K562 (cell line): ENCODE measurements around the gene NHSL2. TPM values are rescaled to one million over a fixed set of nuclear protein-coding genes. Genes with fewer than 3 reads are reported as not detected.

Source experiments
- PTBP1 ChIP-seq: fragments of 200-400 bp; formaldehyde crosslinking; IDR thresholded peaks from 2 replicates; pipeline ENCODE4 v1.6.1; 2017; ENCODE audit warnings: low read depth, low read length
- PTTG1 ChIP-seq: fragments of 450-650 bp; IDR thresholded peaks from 2 replicates; pipeline ENCODE4 v1.6.1; 2016; ENCODE audit warnings: low read depth, mild to moderate bottlenecking, missing genetic modification characterization, missing compliant biosample characterization
- RBM17 ChIP-seq: fragments of 200-400 bp; formaldehyde crosslinking; IDR thresholded peaks from 2 replicates; pipeline ENCODE4 v1.6.1; 2017; ENCODE audit warnings: low read depth, mild to moderate bottlenecking, low read length, borderline replicate concordance
- YY1 ChIP-seq, 3 experiments: IDR thresholded peaks; 2 replicates each; pipeline ENCODE4 v1.6.1; 2011; ENCODE audit warnings: low read length in 2 of 3, mild to moderate bottlenecking in 2 of 3, moderate library complexity in 2 of 3, borderline replicate concordance in 1 of 3, control low read depth in 1 of 3, low read depth in 1 of 3; ENCODE audit not compliant: insufficient read depth in 3 of 3, insufficient replicate concordance in 2 of 3, control insufficient read depth in 1 of 3, insufficient read length in 1 of 3; ENCODE audit errors: extremely low read depth in 1 of 3
- ZFX ChIP-seq: sonication (generic); formaldehyde crosslinking; IDR thresholded peaks from 2 replicates; pipeline ENCODE4 v1.8.0; 2022; ENCODE audit warnings: mild to moderate bottlenecking, missing genetic modification reagents, moderate library complexity
- ZNF121 ChIP-seq: sonication (generic); formaldehyde crosslinking; conservative IDR thresholded peaks from 2 replicates; pipeline ENCODE4 v1.8.0; 2022; ENCODE audit warnings: missing genetic modification reagents
- ZSCAN29 ChIP-seq: fragments of 450-650 bp; IDR thresholded peaks from 2 replicates; pipeline ENCODE4 v1.6.1; 2017
- polyA plus RNA-seq, 8 experiments: library from polyadenylated mRNA; depleted of rRNA in 4 of 8; stranded (reverse) in 5 of 8; unstranded in 3 of 8; fragments of >200 nt; fragmentation: Nextera tagmentation in 2 of 8; fragmentation: Illumina TruSeq in 1 of 8; extraction: Ambion mirVana in 2 of 8; extraction: Trizol in 1 of 8; gene quantifications; 2 replicates each; pipeline versions ENCODE4 v1.2.1 to v1.2.3, GENCODE V29; 2011 to 2014; ENCODE audit warnings: inconsistent platforms in 1 of 8, missing spikeins in 1 of 8
- total RNA-seq, 7 experiments: library from RNA; depleted of rRNA in 6 of 7; stranded (reverse); fragments of >200 nt in 6 of 7; fragmentation: Illumina TruSeq in 2 of 7; extraction: Trizol in 2 of 7; gene quantifications; 2 replicates each; pipeline versions ENCODE4 v1.2.1 to v1.2.3, GENCODE V29; 2011 to 2021; ENCODE audit warnings: low replicate concordance in 1 of 7
- TF ChIP-seq, protein P1 (sequence below): fragments of 250-450 bp; sonication (Bioruptor Pico); IDR thresholded peaks from 2 replicates; pipeline ENCODE4 v1.4.0; 2020; ENCODE audit warnings: mild to moderate bottlenecking, moderate library complexity
- TF ChIP-seq, protein P2 (sequence below): sonication (generic); formaldehyde crosslinking; IDR thresholded peaks from 2 replicates; pipeline ENCODE4 v1.8.1; 2023; ENCODE audit warnings: mild to moderate bottlenecking, missing genetic modification reagents
- TF ChIP-seq, protein P3 (sequence below), 2 experiments: fragments of 150-350 bp in 1 of 2; IDR thresholded peaks; 2 replicates each; pipeline ENCODE4 v1.6.1; 2012 to 2016; ENCODE audit warnings: low read depth in 2 of 2, low read length in 2 of 2, mild to moderate bottlenecking in 1 of 2, moderate library complexity in 1 of 2
- TF ChIP-seq, protein P4 (sequence below): sonication (generic); formaldehyde crosslinking; IDR thresholded peaks from 2 replicates; pipeline ENCODE4 v1.8.1; 2023; ENCODE audit warnings: missing genetic modification reagents, mild to moderate bottlenecking, borderline replicate concordance
- TF ChIP-seq, protein P5 (sequence below): IDR thresholded peaks from 2 replicates; pipeline ENCODE4 v1.6.1; 2011; ENCODE audit not compliant: insufficient read length; ENCODE audit errors: extremely low read depth

NHSL2 gene
- total and polyA plus RNA-seq, 9 of the 15 experiments (the other 6 are each of a cell fraction or from before 2014, with no cell fraction given) = 0.02 TPM; not detected in 8

DNA sequence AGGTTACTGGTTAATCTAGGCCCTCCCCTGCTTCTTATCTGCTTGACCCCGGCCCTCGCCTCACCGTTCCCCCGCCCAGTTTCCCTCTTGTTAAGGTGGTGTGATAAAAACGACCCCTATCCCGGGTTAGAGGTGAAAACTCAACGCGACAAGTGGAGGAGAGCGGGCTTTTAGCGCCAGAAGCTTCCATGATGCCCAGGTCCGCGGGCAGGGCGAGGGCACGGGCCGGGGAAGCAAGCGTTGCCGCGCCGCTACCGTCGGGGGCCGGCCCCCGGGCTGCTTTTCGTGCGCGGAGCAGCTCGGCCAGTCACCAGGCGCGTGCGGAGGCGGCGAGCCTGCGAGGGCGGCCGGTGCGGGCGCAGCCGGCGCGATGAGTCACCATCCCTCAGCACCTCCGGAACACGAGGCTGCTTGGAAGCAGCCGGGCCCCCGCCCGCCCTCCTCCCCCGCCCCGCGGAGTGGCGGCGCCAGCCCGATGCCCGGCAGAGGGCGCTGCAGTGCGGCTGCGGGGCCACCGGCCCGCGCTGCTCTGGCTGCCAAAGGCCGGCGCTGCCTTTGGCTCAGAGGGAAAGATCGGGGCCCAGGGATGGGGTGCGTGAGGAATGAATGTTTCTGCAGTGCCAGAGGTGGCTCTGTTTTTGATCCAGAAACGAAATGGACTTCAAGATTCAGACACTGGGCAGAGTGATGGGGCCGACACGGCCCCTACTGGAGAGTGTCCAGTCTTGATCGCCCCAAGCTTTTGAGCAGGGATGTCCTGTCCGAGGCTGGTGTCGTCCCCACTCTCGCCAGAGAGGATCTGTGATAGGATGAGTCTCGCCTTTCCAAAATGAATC lies 107.8 kb downstream of the NHSL2 start (continued):
- TF ChIP-seq, protein P1, sequence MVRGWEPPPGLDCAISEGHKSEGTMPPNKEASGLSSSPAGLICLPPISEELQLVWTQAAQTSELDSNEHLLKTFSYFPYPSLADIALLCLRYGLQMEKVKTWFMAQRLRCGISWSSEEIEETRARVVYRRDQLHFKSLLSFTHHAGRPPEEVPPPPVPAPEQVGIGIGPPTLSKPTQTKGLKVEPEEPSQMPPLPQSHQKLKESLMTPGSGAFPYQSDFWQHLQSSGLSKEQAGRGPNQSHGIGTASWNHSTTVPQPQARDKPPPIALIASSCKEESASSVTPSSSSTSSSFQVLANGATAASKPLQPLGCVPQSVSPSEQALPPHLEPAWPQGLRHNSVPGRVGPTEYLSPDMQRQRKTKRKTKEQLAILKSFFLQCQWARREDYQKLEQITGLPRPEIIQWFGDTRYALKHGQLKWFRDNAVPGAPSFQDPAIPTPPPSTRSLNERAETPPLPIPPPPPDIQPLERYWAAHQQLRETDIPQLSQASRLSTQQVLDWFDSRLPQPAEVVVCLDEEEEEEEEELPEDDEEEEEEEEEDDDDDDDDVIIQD (CRISPR knock-in tag) = no peak
- no peak for TF ChIP-seq PTTG1 (tag)
- peak; percentile 31; the same call in 1 of the 2 replicates for TF ChIP-seq ZFX (CRISPR knock-in tag)
- TF ChIP-seq, protein P2, sequence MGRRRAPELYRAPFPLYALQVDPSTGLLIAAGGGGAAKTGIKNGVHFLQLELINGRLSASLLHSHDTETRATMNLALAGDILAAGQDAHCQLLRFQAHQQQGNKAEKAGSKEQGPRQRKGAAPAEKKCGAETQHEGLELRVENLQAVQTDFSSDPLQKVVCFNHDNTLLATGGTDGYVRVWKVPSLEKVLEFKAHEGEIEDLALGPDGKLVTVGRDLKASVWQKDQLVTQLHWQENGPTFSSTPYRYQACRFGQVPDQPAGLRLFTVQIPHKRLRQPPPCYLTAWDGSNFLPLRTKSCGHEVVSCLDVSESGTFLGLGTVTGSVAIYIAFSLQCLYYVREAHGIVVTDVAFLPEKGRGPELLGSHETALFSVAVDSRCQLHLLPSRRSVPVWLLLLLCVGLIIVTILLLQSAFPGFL (CRISPR knock-in tag) = no peak
- TF ChIP-seq, protein P3, sequence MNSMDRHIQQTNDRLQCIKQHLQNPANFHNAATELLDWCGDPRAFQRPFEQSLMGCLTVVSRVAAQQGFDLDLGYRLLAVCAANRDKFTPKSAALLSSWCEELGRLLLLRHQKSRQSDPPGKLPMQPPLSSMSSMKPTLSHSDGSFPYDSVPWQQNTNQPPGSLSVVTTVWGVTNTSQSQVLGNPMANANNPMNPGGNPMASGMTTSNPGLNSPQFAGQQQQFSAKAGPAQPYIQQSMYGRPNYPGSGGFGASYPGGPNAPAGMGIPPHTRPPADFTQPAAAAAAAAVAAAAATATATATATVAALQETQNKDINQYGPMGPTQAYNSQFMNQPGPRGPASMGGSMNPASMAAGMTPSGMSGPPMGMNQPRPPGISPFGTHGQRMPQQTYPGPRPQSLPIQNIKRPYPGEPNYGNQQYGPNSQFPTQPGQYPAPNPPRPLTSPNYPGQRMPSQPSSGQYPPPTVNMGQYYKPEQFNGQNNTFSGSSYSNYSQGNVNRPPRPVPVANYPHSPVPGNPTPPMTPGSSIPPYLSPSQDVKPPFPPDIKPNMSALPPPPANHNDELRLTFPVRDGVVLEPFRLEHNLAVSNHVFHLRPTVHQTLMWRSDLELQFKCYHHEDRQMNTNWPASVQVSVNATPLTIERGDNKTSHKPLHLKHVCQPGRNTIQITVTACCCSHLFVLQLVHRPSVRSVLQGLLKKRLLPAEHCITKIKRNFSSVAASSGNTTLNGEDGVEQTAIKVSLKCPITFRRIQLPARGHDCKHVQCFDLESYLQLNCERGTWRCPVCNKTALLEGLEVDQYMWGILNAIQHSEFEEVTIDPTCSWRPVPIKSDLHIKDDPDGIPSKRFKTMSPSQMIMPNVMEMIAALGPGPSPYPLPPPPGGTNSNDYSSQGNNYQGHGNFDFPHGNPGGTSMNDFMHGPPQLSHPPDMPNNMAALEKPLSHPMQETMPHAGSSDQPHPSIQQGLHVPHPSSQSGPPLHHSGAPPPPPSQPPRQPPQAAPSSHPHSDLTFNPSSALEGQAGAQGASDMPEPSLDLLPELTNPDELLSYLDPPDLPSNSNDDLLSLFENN (IDR thresholded peaks at IDR 0.05; ENCODE audit: low read depth in 2 of 2, low read length in 2 of 2) = no peak
- TF ChIP-seq, protein P4, sequence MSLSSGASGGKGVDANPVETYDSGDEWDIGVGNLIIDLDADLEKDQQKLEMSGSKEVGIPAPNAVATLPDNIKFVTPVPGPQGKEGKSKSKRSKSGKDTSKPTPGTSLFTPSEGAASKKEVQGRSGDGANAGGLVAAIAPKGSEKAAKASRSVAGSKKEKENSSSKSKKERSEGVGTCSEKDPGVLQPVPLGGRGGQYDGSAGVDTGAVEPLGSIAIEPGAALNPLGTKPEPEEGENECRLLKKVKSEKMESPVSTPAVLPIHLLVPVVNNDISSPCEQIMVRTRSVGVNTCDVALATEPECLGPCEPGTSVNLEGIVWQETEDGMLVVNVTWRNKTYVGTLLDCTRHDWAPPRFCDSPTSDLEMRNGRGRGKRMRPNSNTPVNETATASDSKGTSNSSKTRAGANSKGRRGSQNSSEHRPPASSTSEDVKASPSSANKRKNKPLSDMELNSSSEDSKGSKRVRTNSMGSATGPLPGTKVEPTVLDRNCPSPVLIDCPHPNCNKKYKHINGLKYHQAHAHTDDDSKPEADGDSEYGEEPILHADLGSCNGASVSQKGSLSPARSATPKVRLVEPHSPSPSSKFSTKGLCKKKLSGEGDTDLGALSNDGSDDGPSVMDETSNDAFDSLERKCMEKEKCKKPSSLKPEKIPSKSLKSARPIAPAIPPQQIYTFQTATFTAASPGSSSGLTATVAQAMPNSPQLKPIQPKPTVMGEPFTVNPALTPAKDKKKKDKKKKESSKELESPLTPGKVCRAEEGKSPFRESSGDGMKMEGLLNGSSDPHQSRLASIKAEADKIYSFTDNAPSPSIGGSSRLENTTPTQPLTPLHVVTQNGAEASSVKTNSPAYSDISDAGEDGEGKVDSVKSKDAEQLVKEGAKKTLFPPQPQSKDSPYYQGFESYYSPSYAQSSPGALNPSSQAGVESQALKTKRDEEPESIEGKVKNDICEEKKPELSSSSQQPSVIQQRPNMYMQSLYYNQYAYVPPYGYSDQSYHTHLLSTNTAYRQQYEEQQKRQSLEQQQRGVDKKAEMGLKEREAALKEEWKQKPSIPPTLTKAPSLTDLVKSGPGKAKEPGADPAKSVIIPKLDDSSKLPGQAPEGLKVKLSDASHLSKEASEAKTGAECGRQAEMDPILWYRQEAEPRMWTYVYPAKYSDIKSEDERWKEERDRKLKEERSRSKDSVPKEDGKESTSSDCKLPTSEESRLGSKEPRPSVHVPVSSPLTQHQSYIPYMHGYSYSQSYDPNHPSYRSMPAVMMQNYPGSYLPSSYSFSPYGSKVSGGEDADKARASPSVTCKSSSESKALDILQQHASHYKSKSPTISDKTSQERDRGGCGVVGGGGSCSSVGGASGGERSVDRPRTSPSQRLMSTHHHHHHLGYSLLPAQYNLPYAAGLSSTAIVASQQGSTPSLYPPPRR (CRISPR knock-in tag) = 0 out of 2 replicates have a peak, but pooled peaks have one; percentile 40
- no peak for TF ChIP-seq PTBP1
- no peak for TF ChIP-seq ZSCAN29
- TF ChIP-seq ZNF121 = no peak
- TF ChIP-seq, protein P5, sequence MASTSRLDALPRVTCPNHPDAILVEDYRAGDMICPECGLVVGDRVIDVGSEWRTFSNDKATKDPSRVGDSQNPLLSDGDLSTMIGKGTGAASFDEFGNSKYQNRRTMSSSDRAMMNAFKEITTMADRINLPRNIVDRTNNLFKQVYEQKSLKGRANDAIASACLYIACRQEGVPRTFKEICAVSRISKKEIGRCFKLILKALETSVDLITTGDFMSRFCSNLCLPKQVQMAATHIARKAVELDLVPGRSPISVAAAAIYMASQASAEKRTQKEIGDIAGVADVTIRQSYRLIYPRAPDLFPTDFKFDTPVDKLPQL = no peak
- TF ChIP-seq RBM17 = no peak
- peak in 1 of 3 experiments; percentile 43 for TF ChIP-seq YY1 (IDR thresholded peaks at IDR 0.05; ENCODE audit: borderline replicate concordance in 1 of 3, control insufficient read depth in 1 of 3, extremely low read depth in 1 of 3, insufficient read depth in 3 of 3, insufficient read length in 1 of 3, insufficient replicate concordance in 2 of 3, low read depth in 1 of 3, low read length in 2 of 3)
